Liver (tissue), 9 donors: Measurements from ENCODE around the gene SCIMP. TPM values are rescaled to one million over a fixed set of nuclear protein-coding genes. Genes with fewer than 3 reads are reported as not detected.

Experiments used
- DNase-seq: peaks from one replicate; pipeline ENCODE4 v3.0.0-alpha.2; 2017; ENCODE audit warnings: low spot score
- H3K27ac ChIP-seq, 2 donors: one replicate each; pipeline ENCODE4 v1.7.0; 2013; ENCODE audit warnings: inconsistent platforms in 2 of 2, low read length in 2 of 2, control low read depth in 1 of 2, low read depth in 1 of 2, mild to moderate bottlenecking in 1 of 2
- H3K27me3 ChIP-seq, 4 donors: one replicate each; pipeline versions ENCODE4 v1.6.1 to v1.7.0; 2013; ENCODE audit warnings: low read length in 3 of 4, inconsistent platforms in 1 of 4, mild to moderate bottlenecking in 1 of 4, moderate library complexity in 1 of 4; ENCODE audit not compliant: control insufficient read depth in 4 of 4, insufficient read depth in 4 of 4
- H3K36me3 ChIP-seq, 4 donors: one replicate each; pipeline versions ENCODE4 v1.6.1 to v1.7.0; 2013; ENCODE audit warnings: low read length in 3 of 4, mild to moderate bottlenecking in 3 of 4, low read depth in 1 of 4, moderate library complexity in 1 of 4; ENCODE audit not compliant: control insufficient read depth in 4 of 4, insufficient read depth in 3 of 4
- H3K4me1 ChIP-seq, 4 donors: one replicate each; pipeline versions ENCODE4 v1.6.1 to v1.7.0; 2013; ENCODE audit warnings: low read length in 3 of 4, mild to moderate bottlenecking in 3 of 4, moderate library complexity in 1 of 4; ENCODE audit not compliant: control insufficient read depth in 4 of 4, insufficient read depth in 4 of 4
- H3K4me3 ChIP-seq, 3 donors: one replicate each; pipeline versions ENCODE4 v1.6.1 to v1.7.0; 2013; ENCODE audit warnings: low read length in 3 of 3, control low read depth in 1 of 3, low read depth in 1 of 3, mild to moderate bottlenecking in 1 of 3
- H3K9ac ChIP-seq, 2 donors: one replicate each; pipeline ENCODE4 v1.7.0; 2013; ENCODE audit warnings: low read length in 2 of 2, mild to moderate bottlenecking in 2 of 2, moderate library complexity in 2 of 2, control low read depth in 1 of 2, low read depth in 1 of 2
- H3K9me3 ChIP-seq, 4 donors: one replicate each; pipeline versions ENCODE4 v1.6.1 to v1.7.0; 2013; ENCODE audit warnings: low read length in 3 of 4; ENCODE audit not compliant: control insufficient read depth in 4 of 4
- EGR1 ChIP-seq, 2 donors: IDR thresholded peaks; 2 replicates each; pipeline ENCODE4 v1.6.1; 2016 to 2018; ENCODE audit warnings: antibody characterized with exemption in 2 of 2, low read depth in 2 of 2
- GABPA ChIP-seq, 2 donors: IDR thresholded peaks in 1 of 2; conservative IDR thresholded peaks in 1 of 2; 2 replicates each; pipeline ENCODE4 v1.6.1; 2016; ENCODE audit warnings: antibody characterized with exemption in 2 of 2, mild to moderate bottlenecking in 1 of 2, moderate library complexity in 1 of 2
- JUND ChIP-seq, 2 donors: IDR thresholded peaks; 2 replicates each; pipeline ENCODE4 v1.6.1; 2016; ENCODE audit warnings: antibody characterized with exemption in 2 of 2
- NR2F2 ChIP-seq: IDR thresholded peaks from 2 replicates; pipeline ENCODE4 v1.6.1; 2016; ENCODE audit warnings: antibody characterized with exemption
- RAD21 ChIP-seq, 2 donors: IDR thresholded peaks; 2 replicates each; pipeline ENCODE4 v1.6.1; 2016; ENCODE audit warnings: antibody characterized with exemption in 2 of 2, mild to moderate bottlenecking in 2 of 2
- RXRA ChIP-seq, 2 donors: IDR thresholded peaks; 2 replicates each; pipeline ENCODE4 v1.6.1; 2017 to 2018; ENCODE audit warnings: antibody characterized with exemption in 2 of 2, mild to moderate bottlenecking in 1 of 2
- SP1 ChIP-seq: IDR thresholded peaks from 2 replicates; pipeline ENCODE4 v1.6.1; 2018; ENCODE audit warnings: antibody characterized with exemption, mild to moderate bottlenecking
- TAF1 ChIP-seq: conservative IDR thresholded peaks from 2 replicates; pipeline ENCODE4 v1.6.1; 2016; ENCODE audit warnings: antibody characterized with exemption, mild to moderate bottlenecking
- YY1 ChIP-seq: IDR thresholded peaks from 2 replicates; pipeline ENCODE4 v1.6.1; 2016; ENCODE audit warnings: antibody characterized with exemption, mild to moderate bottlenecking
- WGBS: extraction: QIAGEN DNeasy Blood & Tissue Kit; methylation state at CpG from one replicate; pipeline ENCODE4 v1.1.7; 2013; 5-methylcytosine and 5-hydroxymethylcytosine counted together
- polyA plus RNA-seq, 2 donors: library from polyadenylated mRNA; stranded (reverse) in 1 of 2; unstranded in 1 of 2; fragments of 200-250 nt in 1 of 2; fragments of >200 nt in 1 of 2; fragmentation: Nextera tagmentation in 1 of 2; extraction: Ambion mirVana in 1 of 2; gene quantifications; one replicate each; pipeline versions ENCODE4 v1.2.1 to v1.2.3, GENCODE V29; 2013 to 2015
- total RNA-seq, 2 donors: library from RNA; depleted of rRNA; stranded (reverse); fragments of >200 nt; gene quantifications; one replicate each; pipeline ENCODE4 v1.2.3, GENCODE V29; 2014
- TF ChIP-seq, protein P1 (sequence below): IDR thresholded peaks from 2 replicates; pipeline ENCODE4 v1.6.1; 2016; ENCODE audit warnings: antibody characterized with exemption, mild to moderate bottlenecking
- TF ChIP-seq, protein P2 (sequence below): IDR thresholded peaks from 2 replicates; pipeline ENCODE4 v1.6.1; 2016; ENCODE audit warnings: antibody characterized with exemption
- TF ChIP-seq, protein P3 (sequence below): fragments of 150-350 bp; IDR thresholded peaks from 2 replicates; pipeline ENCODE4 v1.5.1; 2017; ENCODE audit warnings: improper control_type of control experiment, low read depth, low read length; ENCODE audit not compliant: missing input control
- donor health status: healthy.
- donor health status: healthy.
- donor health status: healthy.
- donor health status: healthy.
- donor health status: healthy.

Gene SCIMP
- total and polyA plus RNA-seq, 4 donors = 3.0 to 5.7 (median 3.5) TPM

DNA sequence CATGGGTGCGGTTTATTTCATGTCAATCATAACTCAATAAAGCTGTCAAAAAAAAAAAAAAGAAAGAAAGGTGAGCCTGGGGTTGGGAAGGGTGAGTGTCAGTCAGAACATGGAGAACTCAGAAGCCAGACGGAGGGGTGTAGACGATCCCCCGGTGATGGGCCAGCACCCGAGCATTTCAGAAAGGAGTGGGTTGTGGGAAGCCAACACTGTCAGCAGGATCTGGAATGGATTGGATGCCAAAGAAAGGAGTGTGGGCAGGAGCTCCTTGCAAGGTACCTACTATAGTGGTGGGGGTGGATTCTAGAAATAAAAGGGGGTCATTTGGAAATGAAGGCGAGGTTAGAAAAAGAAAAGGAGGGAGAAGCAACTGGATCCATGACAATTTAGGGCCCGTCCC lies 19.8 kb upstream of the SCIMP start (continued):
- TF ChIP-seq, protein P1, sequence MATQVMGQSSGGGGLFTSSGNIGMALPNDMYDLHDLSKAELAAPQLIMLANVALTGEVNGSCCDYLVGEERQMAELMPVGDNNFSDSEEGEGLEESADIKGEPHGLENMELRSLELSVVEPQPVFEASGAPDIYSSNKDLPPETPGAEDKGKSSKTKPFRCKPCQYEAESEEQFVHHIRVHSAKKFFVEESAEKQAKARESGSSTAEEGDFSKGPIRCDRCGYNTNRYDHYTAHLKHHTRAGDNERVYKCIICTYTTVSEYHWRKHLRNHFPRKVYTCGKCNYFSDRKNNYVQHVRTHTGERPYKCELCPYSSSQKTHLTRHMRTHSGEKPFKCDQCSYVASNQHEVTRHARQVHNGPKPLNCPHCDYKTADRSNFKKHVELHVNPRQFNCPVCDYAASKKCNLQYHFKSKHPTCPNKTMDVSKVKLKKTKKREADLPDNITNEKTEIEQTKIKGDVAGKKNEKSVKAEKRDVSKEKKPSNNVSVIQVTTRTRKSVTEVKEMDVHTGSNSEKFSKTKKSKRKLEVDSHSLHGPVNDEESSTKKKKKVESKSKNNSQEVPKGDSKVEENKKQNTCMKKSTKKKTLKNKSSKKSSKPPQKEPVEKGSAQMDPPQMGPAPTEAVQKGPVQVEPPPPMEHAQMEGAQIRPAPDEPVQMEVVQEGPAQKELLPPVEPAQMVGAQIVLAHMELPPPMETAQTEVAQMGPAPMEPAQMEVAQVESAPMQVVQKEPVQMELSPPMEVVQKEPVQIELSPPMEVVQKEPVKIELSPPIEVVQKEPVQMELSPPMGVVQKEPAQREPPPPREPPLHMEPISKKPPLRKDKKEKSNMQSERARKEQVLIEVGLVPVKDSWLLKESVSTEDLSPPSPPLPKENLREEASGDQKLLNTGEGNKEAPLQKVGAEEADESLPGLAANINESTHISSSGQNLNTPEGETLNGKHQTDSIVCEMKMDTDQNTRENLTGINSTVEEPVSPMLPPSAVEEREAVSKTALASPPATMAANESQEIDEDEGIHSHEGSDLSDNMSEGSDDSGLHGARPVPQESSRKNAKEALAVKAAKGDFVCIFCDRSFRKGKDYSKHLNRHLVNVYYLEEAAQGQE = no peak
- TF ChIP-seq JUND (IDR thresholded peaks at IDR 0.05) (no peak), GABPA (IDR thresholded peaks at IDR 0.05 in 1 of 2, conservative IDR thresholded peaks at IDR 0.05 in 1 of 2) (no peak), TAF1 (no peak), EGR1 (IDR thresholded peaks at IDR 0.05; ENCODE audit: low read depth in 2 of 2) (no peak), NR2F2 (no peak)
- TF ChIP-seq, protein P2, sequence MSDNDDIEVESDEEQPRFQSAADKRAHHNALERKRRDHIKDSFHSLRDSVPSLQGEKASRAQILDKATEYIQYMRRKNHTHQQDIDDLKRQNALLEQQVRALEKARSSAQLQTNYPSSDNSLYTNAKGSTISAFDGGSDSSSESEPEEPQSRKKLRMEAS = no peak

DNA sequence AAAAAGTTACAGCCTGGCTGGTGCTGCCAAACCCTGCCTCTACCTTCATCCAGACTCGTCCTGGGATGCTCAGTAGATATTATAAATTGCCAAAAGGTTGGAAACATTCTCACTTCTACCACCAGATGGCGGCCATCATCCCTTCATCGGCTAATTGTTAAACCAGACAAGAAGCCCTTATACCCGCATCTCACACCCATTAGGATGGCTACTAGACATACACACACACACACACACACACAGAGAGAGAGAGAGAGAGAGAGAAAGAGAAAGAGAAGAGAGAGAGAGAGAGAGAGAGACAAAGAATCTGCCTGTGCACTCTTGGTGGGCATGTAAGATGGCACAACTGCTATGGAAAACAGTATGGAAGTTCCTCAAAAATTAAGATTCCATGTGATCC lies 15.0 kb upstream of the SCIMP start:
- H3K36me3 ChIP-seq = no peaks in the 10 kb centered on the region
- peak; percentile 63 for DNase-seq
- H3K9ac ChIP-seq = no peak overlapping the region
- no peak overlapping the region for H3K4me3 ChIP-seq
- H3K27ac ChIP-seq = no peak overlapping the region
- H3K4me1 ChIP-seq = no peaks in the 10 kb centered on the region
- no peaks in the 10 kb centered on the region for H3K9me3 ChIP-seq
- under 1% methylated on average over 4 of the region's 4 CpGs for WGBS
- TF ChIP-seq YY1 (peak; percentile 26), RAD21 (IDR thresholded peaks at IDR 0.05) (peak; percentile 84 to 92), SP1 (no peak), RXRA (IDR thresholded peaks at IDR 0.05) (no peak), GABPA (IDR thresholded peaks at IDR 0.05 in 1 of 2, conservative IDR thresholded peaks at IDR 0.05 in 1 of 2) (no peak)
- TF ChIP-seq, protein P1 = no peak
- TF ChIP-seq, protein P3, sequence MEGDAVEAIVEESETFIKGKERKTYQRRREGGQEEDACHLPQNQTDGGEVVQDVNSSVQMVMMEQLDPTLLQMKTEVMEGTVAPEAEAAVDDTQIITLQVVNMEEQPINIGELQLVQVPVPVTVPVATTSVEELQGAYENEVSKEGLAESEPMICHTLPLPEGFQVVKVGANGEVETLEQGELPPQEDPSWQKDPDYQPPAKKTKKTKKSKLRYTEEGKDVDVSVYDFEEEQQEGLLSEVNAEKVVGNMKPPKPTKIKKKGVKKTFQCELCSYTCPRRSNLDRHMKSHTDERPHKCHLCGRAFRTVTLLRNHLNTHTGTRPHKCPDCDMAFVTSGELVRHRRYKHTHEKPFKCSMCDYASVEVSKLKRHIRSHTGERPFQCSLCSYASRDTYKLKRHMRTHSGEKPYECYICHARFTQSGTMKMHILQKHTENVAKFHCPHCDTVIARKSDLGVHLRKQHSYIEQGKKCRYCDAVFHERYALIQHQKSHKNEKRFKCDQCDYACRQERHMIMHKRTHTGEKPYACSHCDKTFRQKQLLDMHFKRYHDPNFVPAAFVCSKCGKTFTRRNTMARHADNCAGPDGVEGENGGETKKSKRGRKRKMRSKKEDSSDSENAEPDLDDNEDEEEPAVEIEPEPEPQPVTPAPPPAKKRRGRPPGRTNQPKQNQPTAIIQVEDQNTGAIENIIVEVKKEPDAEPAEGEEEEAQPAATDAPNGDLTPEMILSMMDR = peak; percentile 74
- H3K27me3 ChIP-seq = no peaks in the 10 kb centered on the region
